Fibroblast of skin of right quadriceps (primary cell): Measurements from ENCODE around the gene TRAPPC8.
"Not testable (repeated sequence)": the region's sequence is repeated elsewhere in the genome, so short reads cannot be mapped to it uniquely, and the experiment has no call there.

Experiments used
- DNase-seq: peaks from one replicate; pipeline ENCODE4 v3.0.0-alpha.2; 2013

TRAPPC8 gene, protein sequence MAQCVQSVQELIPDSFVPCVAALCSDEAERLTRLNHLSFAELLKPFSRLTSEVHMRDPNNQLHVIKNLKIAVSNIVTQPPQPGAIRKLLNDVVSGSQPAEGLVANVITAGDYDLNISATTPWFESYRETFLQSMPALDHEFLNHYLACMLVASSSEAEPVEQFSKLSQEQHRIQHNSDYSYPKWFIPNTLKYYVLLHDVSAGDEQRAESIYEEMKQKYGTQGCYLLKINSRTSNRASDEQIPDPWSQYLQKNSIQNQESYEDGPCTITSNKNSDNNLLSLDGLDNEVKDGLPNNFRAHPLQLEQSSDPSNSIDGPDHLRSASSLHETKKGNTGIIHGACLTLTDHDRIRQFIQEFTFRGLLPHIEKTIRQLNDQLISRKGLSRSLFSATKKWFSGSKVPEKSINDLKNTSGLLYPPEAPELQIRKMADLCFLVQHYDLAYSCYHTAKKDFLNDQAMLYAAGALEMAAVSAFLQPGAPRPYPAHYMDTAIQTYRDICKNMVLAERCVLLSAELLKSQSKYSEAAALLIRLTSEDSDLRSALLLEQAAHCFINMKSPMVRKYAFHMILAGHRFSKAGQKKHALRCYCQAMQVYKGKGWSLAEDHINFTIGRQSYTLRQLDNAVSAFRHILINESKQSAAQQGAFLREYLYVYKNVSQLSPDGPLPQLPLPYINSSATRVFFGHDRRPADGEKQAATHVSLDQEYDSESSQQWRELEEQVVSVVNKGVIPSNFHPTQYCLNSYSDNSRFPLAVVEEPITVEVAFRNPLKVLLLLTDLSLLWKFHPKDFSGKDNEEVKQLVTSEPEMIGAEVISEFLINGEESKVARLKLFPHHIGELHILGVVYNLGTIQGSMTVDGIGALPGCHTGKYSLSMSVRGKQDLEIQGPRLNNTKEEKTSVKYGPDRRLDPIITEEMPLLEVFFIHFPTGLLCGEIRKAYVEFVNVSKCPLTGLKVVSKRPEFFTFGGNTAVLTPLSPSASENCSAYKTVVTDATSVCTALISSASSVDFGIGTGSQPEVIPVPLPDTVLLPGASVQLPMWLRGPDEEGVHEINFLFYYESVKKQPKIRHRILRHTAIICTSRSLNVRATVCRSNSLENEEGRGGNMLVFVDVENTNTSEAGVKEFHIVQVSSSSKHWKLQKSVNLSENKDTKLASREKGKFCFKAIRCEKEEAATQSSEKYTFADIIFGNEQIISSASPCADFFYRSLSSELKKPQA (N-terminal part only)

DNA sequence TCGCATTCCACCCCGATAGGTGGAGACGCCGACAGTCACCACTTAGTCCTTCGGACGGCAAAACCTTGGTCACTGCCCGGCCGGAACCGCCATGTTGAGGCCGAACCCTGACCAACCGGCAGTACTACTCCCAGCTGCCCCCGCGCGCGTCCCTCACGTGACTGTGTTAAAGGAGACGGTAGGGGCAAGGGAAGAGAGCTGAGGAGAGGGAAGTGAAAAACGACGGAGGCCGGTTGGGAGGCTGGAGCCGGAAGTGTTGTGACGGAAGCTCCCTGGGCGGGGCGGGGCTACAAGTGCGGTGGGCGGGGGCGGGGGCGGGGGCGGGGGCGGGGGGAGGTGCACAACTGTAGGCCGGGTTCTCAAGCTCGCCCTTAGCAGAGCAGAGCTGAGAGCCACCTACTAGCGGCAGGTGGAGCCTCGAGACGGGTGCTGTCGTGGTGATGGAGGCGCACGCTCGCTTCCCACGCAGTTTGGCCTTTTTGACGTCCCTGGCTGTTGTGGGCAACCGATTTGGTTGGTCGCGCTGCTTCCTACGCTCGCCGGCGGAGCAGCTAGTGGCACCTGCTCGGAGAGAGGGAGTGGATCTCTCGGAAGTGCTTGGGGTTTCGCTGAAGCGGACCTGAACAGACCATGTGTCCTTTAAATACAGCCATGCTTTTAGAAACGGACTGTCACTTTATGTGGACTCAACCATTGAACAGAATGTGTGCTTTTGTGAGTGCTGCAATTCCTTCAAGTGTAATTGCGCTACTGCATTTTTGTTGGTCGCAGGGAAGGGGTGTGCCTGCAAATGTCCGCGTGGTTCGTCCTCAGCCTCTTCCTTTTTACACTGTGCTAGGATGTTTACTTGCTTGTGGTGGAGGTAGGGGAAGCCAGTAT is at the start of gene TRAPPC8:
Gene TRAPPC8, minus strand, starts transcription at position 130 of the 879 bp plus-strand sequence. CDS start 364 bp downstream, outside the sequence.
- peak; percentile 98 for DNase-seq

DNA sequence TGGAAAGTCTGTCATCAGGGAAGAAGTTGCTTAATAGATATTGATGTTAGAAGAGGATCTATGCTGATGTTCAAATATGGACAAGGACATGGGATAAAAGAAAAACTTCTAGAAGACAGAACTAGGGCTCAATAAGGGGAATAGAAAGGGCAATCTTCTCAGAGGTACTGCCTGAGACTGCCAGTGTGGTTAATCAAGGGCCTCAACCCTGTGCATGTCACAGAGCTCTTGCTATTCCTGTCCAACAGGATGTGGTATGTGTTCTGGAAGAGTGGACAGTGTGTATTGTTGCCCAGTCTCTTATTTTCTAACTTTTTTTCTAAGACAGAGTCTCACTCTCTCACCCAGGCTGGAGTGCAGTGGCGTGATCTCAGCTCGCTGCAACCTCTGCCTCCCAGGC is 47.9 kb upstream of the TRAPPC8 start:
- DNase-seq, result no peak

DNA sequence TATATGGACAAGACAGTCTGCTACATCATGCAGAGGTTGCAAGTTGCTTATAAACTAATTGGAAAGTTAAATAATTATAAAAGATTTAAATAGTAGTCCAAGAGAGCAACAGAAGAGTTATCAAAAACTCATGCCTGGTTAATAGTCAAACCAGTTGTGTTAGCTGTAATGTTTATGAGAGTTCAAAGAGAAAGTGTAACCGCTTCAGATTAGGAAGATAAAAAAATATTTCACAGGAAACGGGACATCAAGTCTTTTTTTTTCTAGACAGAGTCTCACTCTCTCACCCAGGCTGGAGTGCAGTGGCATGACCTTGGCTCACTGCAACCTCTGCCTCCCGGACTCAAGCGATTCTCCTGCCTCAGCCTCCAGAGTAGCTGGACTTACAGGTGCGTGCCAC is 41.0 kb upstream of the TRAPPC8 start:
- DNase-seq, result no peak

DNA sequence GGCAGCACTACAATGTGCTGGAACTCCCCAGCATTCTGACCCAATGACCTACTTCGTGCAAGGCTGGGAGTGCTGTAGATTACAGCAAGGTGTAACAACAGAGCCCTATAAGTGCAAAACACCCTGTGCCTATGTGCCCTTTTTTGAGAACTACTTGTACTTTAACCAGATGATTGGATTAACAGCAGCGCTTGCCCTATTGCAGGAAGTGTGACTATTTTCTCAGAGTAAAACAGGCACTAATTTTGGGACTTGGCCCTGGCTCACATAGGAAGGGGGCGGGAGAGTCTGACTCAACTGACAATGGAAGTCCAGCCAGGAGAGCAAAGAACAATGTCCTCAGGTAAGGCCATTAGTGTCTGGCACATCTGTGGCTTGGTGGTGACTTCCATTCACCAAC is 40.1 kb upstream of the TRAPPC8 start:
- DNase-seq, result no peak

DNA sequence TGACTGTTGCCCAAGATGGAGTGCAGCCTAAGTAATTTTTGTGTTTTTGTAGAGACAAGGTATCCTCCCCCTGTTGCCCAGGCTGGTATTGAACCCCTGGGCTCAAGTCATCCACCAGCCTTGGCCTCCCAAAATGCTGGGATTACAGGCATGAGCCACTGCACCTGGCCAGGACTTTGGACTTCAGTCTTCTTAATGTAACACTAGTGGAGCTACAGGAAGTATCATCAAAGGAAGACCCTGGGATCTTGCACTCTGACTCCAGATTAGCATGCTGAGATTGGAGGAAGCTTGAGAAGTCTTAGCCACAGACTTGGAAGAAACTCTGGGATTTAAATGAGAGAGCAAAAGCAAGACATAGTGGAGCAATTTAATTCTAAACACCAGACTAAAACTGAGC is 37.9 kb upstream of the TRAPPC8 start:
- no peak for DNase-seq

DNA sequence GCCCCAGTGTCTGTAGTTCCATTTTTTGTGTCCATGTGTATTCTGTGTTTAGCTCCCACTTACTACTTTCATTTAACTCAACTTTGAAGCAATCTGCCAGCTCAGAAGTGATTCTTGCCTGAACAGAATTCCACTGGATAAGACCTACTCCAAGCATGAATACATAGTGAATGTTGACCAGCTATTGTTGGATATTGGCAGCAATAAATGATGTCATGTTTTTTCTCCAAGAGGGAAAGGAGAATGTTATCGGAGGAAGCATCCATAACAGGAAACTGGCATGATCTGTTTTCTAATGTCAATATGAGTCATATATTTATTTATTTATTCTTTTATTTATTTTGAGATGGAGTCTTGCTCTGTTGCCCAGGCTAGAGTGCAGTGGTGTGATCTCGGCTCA is 36.8 kb upstream of the TRAPPC8 start:
- no peak for DNase-seq

DNA sequence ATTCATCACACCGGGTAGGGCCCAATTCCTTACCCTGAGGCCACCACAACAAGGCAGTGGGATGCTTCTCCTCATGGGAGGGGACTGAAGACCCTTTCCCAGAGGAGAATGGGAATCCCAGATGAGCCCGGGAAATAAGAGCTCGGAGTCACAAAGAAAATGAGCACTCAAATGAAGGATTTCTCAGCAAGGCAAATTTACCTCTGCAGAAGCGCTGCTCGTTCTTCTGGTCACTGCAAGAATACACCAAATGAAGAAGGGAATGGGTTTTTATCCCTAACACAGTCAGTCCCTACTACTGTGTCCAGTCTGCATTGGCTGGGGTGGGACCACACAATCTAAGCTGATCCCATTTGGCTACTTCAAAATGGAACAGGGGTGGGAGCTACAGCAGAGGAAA is 35.7 kb upstream of the TRAPPC8 start:
- no peak for DNase-seq

DNA sequence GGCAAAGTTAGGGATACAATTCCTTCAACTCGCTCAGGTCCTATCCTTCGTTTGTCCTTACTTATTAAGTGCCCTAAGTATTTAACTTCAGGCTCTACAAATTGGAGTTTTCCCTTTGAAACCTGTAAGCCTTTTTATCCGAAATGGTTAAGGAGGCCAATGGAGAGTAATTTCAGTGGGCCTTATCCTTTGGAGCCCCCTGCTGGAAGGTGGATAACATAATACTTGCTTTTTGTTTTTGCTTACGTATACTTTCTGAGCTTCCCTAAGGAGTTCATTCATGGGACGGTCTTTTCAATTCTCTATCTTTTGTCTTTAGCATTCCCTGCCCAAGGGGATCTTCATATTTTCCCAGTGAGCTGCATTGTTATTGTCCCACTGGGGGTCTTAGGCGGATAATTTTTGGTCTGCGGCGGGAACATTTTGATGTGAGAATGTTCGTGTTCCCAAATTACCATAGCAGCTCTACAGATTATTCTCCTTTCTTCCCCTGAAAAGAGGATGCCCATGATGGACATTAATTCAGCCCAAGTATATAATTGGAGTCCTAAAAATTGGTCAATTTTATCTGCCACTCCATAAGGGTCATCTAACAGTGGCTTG is 34.4 kb upstream of the TRAPPC8 start:
- peak; percentile 32 for DNase-seq

DNA sequence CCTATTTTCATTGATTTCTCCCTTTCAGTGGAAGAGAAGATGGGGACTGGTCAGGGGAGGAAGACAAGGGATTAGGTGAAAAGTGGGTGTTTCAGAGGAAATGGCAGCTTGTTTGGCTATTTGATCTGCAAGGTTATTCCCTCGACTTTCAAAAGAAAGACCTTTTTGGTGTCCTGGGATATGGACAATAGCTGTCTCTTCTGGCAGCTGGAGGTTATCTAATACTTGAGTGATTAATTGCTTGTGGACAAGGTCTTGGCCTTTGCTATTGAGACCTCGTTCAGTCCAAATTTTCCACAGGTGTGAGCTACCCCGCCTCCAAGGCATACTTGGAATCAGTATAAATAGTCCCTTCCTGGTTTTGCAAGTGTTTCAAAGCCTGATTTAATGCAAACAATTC is 33.3 kb upstream of the TRAPPC8 start:
- no peak for DNase-seq

DNA sequence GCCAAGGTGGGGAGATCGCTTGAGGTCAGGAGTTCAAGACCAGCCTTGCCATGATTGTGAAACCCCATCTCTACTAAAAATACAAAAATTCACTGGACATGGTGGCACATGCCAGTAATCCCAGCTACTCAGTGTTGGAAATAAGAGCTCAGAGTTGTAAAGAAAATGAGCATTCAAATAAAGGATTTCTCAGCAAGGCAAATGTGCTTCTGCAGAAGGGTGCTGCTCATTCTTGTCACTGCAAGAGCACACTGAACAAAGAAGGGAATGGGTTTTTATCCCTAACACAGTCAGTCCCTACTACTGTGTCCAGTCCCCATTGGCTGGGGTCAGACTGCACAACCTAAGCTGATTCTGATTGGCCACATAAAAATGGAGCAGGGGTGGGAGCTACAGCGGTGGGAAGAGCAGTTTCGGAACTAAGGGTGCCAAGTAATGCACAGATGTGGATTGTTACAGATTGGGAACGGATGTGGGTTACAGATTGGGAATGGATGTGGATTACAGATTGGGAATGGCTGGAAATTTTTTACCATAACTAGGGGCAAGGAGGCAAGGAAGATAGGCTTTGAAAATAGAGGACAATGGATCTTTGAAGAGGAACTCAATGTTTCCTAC is 31.1 kb upstream of the TRAPPC8 start:
- no peak for DNase-seq

DNA sequence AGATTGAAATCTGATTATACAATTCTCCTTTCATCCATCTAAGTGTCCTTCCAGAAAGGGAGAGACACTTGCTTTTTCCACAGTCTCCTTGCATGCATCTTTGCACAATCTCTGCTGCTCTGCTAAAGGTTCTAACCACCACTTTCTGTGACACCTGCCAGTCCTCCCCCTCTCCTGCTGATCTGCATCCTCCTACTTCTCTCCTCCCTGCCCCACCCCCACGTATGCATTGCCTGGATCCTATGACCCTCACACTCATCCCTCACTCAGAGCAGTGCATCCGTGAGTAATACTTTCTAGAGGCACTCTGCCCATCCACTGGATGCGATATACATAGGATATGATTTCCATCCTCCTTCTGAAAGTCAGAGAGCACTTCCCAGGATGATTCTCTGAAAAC is 27.7 kb upstream of the TRAPPC8 start:
- DNase-seq, result no peak

DNA sequence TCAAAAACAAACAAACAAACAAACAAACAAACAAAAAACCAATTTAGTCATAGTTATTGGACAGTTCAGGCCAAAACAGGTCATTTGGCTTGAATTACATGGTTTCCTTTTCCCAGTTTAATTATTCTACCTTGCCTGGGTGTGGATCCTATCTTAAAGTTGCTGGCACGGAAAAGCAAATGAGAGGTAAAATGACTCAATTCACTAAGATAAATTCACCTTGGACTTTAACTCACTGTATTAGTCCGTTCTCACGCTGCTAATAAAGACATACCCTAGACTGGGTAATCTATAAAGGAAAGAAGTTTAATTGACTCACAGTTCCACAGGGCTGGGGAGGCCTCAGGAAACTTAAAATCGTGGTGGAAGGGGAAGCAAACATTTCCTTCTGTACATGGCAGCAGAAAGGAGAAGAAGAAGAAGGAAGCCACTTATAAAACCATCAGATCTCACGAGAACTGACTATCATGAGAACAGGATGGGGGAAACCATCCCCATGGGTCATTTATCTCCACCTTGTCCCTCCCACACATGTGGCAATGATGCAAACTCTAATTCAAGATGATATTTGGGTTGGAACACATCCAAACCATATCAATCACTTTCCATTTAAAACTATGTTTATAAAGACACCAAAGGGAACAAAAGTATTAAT is 22.5 kb upstream of the TRAPPC8 start:
- no peak for DNase-seq

DNA sequence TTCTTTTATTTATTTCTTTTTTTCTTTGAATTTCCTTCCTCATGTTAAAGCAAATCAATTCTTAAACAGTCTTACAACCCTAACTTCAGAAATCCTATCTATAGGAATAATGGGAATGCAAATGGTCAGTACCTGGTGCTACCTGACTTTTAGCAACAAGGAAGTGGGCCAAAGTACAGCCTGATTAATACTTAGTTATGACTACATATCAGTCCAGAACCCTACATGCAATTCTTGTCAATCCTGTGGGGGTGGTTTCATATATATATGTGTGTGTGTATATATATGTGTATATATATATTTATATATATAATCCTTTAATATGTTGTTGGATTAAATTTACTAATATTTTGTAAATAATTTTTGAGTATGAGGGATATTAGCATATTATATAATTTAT is 14.8 kb upstream of the TRAPPC8 start:
- no peak for DNase-seq

DNA sequence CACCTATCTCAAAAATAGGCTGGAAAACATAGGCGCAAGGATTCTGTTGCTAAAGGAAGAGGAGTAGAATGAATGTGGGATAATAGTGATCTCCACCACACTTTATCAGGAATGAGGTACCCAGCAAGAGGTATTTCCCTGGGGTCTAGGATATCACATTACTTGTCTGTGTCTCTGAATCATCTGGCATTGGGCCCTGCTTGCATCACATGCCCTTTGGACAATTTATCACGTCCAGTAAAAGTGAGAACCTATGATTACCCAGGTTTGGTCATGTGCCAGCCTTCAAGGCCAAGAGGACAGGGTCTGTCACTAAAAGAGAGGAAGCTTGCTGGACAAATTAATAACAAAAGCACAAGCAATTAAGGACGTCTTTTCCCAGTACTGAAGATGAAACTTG is 11.4 kb upstream of the TRAPPC8 start:
- peak; percentile 5 for DNase-seq

DNA sequence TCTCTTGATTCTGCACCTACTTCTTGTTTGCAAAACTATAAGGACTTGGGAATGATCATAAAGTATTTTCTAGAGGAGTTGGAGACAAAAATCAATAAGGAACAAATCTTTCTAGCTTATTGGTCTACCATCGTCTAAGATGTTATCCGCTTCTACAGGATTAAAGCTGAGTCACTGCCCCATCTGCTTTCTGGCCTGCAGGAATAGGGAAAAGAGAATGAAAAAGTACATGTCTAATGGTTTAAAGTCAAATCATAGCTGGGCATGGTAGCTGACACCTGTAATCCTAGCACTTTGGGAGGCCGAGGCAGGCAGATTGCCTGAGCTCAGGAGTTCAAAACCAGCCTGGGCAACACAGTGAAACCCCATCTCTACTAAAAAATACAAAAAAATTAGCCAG is 10.8 kb upstream of the TRAPPC8 start:
- not testable (repeated sequence) for DNase-seq

DNA sequence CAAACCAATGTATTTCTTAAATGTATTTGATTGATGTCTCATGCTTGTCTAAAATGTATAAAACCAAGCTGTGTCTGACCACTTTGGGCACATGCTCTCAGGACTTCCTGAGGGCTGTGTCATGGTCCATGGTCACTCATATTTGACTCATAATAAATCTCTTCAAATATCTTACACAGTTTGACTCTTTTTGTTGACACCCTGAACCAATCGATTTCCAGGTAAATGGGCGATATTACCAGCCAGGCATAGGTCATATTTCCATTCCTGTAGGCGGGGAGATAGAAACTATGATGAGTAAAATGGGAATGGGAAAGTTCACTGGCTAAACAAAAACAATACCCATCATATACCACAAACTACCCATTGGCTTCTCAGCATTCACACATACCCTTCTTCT is 9.3 kb upstream of the TRAPPC8 start:
- DNase-seq, result no peak

DNA sequence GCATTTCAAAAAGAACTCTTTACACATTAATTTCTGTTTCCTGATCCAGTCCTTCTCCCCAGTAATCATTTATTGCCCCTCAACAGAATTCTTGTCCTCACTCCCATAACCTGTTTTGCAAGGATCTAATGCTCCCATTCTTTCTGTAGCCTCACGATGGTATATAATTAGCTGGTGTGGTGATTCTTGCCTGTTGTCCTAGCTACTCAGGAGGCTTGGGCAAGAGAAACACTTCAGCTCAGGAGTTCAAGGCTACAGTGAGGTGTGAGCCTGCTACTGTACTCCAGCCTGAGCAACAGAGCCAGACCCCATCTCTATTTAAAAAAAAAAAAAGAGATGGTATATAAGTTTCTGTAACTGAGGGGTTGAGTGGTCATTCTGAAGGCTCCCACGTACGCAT is 7.7 kb upstream of the TRAPPC8 start:
- DNase-seq, result no peak

DNA sequence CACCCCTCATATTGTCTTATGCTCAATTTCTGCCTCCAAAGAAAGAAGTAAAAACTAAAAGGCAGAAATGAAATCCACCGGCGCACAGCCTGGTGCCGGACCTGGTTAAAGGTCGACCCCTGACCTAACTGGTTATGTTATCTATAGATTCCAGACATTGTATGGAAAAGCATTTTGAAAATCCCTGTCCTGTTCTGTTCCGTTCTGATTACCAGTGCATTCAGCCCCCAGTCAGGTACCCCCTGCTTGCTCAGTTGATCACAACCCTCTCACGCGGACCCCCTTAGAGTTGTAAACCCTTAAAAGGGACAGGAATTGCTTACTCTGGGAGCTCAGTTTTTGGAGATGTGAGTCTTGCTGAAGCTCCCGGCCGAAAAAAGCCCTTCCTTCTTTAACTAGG is 5.4 kb upstream of the TRAPPC8 start:
- not testable (repeated sequence) for DNase-seq

DNA sequence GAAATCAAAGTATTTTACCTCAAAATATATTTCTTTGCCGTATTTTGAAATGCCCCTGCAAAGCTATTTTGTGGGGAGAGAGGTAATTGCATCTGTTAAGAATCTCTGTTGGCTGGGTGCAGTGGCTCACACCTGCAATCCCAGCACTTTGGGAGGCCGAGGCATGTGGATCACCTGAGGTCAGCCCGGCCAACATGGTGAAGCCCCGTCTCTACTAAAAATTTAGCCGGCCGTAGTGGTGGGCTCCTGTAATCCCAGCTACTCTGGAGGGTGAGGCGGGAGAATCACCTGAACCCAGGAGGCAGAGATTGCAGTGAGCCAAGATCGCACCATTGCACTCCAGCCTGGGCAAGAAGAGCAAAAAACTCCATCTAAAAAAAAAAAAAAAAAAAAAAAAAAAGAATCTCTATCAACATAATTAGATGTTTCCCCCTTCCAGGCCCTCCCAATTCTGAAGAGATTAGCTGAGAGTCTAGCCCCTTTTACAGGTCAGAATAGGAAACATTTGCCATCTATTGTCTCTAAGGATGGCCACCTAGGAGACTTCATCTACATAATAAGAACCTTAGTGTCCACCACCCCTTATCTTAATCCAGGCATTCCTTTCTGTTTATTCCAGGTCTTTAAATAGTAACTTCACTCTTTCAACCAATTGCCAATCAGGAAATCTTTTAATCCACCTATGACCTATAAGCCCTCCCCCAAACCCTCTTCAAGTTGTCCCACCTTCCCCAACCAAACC is 3.5 kb upstream of the TRAPPC8 start:
- no peak for DNase-seq
